Osteocyte (in vitro differentiated cells): Measurements from ENCODE around the gene FAM98A. TPM values are rescaled to one million over a fixed set of nuclear protein-coding genes. Genes with fewer than 3 reads are reported as not detected.
A peak's percentile ranks its signal among the peaks of the same experiment; 100 is the strongest.

Source experiments
- DNase-seq: peaks from one replicate; pipeline ENCODE4 v3.0.0; 2021; ENCODE audit warnings: mixed read lengths; ENCODE audit not compliant: unreplicated experiment; ENCODE audit errors: extremely low spot score
- H3K27ac Mint-ChIP-seq: one replicate; pipeline ENCODE4 v1.8.0; 2021; ENCODE audit warnings: mild to moderate bottlenecking, mixed read lengths; ENCODE audit not compliant: unreplicated experiment
- H3K27me3 Mint-ChIP-seq: one replicate; pipeline ENCODE4 v1.8.0; 2021; ENCODE audit warnings: mixed read lengths; ENCODE audit not compliant: unreplicated experiment
- H3K36me3 Mint-ChIP-seq: one replicate; pipeline ENCODE4 v1.8.0; 2021; ENCODE audit warnings: mixed read lengths; ENCODE audit not compliant: unreplicated experiment
- H3K4me1 Mint-ChIP-seq: one replicate; pipeline ENCODE4 v1.8.0; 2021; ENCODE audit warnings: mixed read lengths; ENCODE audit not compliant: unreplicated experiment
- H3K4me3 Mint-ChIP-seq: one replicate; pipeline ENCODE4 v1.8.0; 2021; ENCODE audit warnings: mild to moderate bottlenecking, moderate library complexity, mixed read lengths; ENCODE audit not compliant: unreplicated experiment
- H3K9me3 Mint-ChIP-seq: one replicate; pipeline ENCODE4 v1.8.0; 2021; ENCODE audit warnings: mixed read lengths; ENCODE audit not compliant: unreplicated experiment
- CTCF ChIP-seq: fragments of 200-600 bp; sonication (generic); IDR thresholded peaks from 2 replicates; pipeline ENCODE4 v1.5.0; 2021; ENCODE audit warnings: antibody characterized with exemption, mild to moderate bottlenecking, moderate library complexity
- total RNA-seq: library from RNA; stranded (reverse); gene quantifications from 2 replicates; pipeline ENCODE4 v1.2.1, GENCODE V29; 2021

FAM98A gene
- total RNA-seq, 1 donor from 2014 or later: 66.8 TPM

- H3K27me3 Mint-ChIP-seq: no peaks in the 10 kb centered on the region
- DNase-seq: no peak
- no peak for TF ChIP-seq CTCF
- no peaks in the 10 kb centered on the region for H3K9me3 Mint-ChIP-seq
- peak overlapping the region; percentile 86 for H3K4me3 Mint-ChIP-seq
- peaks cover 29% of the 10 kb centered on the region for H3K4me1 Mint-ChIP-seq
- peaks cover 5% of the 10 kb centered on the region for H3K36me3 Mint-ChIP-seq
- H3K27ac Mint-ChIP-seq: peak overlapping the region; percentile 95
Measured at GRCh38 chr2:33599943-33600192, 769 bp upstream of the FAM98A start.

GRCh38 chr2:33598561-33599174, 431 bp downstream of the FAM98A start:
- H3K36me3 Mint-ChIP-seq: peaks cover 12% of the 10 kb centered on the region
- H3K9me3 Mint-ChIP-seq: no peaks in the 10 kb centered on the region
- no peak for TF ChIP-seq CTCF
- peaks cover 30% of the 10 kb centered on the region for H3K4me1 Mint-ChIP-seq
- peak overlapping the region; percentile 95 for H3K27ac Mint-ChIP-seq
- peak overlapping the region; percentile 86 for H3K4me3 Mint-ChIP-seq
- no peaks in the 10 kb centered on the region for H3K27me3 Mint-ChIP-seq
- DNase-seq: no peak

- H3K27me3 Mint-ChIP-seq: no peaks in the 10 kb centered on the region
- peaks cover 30% of the 10 kb centered on the region for H3K4me1 Mint-ChIP-seq
- no peak for DNase-seq
- H3K9me3 Mint-ChIP-seq: no peaks in the 10 kb centered on the region
- no peak for TF ChIP-seq CTCF
- peak overlapping the region; percentile 44 for H3K27ac Mint-ChIP-seq
- peak overlapping the region; percentile 86 for H3K4me3 Mint-ChIP-seq
- peaks cover 21% of the 10 kb centered on the region for H3K36me3 Mint-ChIP-seq
Measured at GRCh38 chr2:33597026-33597425, 2.1 kb downstream of the FAM98A start.

GRCh38 chr2:33595385-33595784, 3.7 kb downstream of the FAM98A start:
- H3K36me3 Mint-ChIP-seq: peaks cover 35% of the 10 kb centered on the region
- H3K4me3 Mint-ChIP-seq: no peak overlapping the region
- H3K27me3 Mint-ChIP-seq: no peaks in the 10 kb centered on the region
- peak overlapping the region; percentile 56 for H3K27ac Mint-ChIP-seq
- TF ChIP-seq CTCF: no peak
- H3K4me1 Mint-ChIP-seq: peaks cover 35% of the 10 kb centered on the region
- H3K9me3 Mint-ChIP-seq: no peaks in the 10 kb centered on the region
- DNase-seq: no peak

- Mint-ChIP-seq H3K4me3 (no peak overlapping the region), H3K9me3 (no peaks in the 10 kb centered on the region), H3K27ac (peak overlapping the region; percentile 79), H3K36me3 (peaks cover 47% of the 10 kb centered on the region), H3K27me3 (no peaks in the 10 kb centered on the region), H3K4me1 (peaks cover 26% of the 10 kb centered on the region)
- no peak for DNase-seq
- TF ChIP-seq CTCF: no peak
Measured at GRCh38 chr2:33589444-33589843, 9.7 kb downstream of the FAM98A start.
